OCI-LY7 (cell line): ENCODE data around the gene SIPA1L3.

Experiments used
- CTCF ChIP-seq: fragments of 200-600 bp; sonication (generic); conservative IDR thresholded peaks from 2 replicates; pipeline ENCODE4 v1.5.1; 2014; ENCODE audit warnings: mild to moderate bottlenecking, antibody characterized with exemption, low read length, moderate library complexity, mixed read lengths
- EZH2phosphoT487 ChIP-seq: fragments of 200-600 bp; sonication (generic); IDR thresholded peaks from 2 replicates; pipeline ENCODE4 v1.6.1; 2018; ENCODE audit warnings: low read depth, borderline replicate concordance, mild to moderate bottlenecking, mixed run types, antibody characterized with exemption, low read length, moderate library complexity, mixed read lengths

DNA sequence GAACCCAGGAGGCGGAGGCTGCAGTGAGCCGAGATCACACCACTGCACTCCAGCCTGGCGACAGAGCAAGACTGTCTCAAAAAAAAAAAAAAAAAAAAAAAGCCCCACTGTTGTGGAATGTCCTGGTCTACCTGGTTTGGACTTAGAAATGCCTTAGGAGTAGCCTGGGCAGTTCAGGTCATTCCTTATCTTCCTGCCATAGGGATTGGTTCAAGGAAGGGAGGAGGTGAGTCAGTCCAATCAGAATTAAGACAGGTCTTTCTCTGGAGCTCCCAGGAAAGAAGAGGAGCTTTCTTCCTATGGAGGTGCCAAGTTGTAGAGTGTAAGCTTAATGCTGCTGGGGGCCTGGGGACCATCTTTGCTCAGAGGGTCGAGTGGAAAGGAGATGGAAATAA lies 44.8 kb downstream of the SIPA1L3 start:
- no peak for TF ChIP-seq CTCF
- no peak for TF ChIP-seq EZH2phosphoT487
